ENCODE data around the gene TPK1. TPM values are rescaled to one million over a fixed set of nuclear protein-coding genes. Genes with fewer than 3 reads are reported as not detected.
"Not testable (repeated sequence)": the region's sequence is repeated elsewhere in the genome, so short reads cannot be mapped to it uniquely, and the experiment has no call there.

TPK1 gene
- total RNA-seq, 4 donors from 2014 or later = 4.5 to 11.8 (median 8.0) TPM

- no peak for ATAC-seq (ENCODE audit: low FRiP score)
- no peak for TF ChIP-seq CTCF (IDR thresholded peaks at IDR 0.05)
- DNase-seq (ENCODE audit: low spot score) = no peak
These were observed 396.1 kb downstream of the TPK1 start for GRCh38 chr7:144439717-144440205.

GRCh38 chr7:144438759-144439158 lies 397.1 kb downstream of the TPK1 start:
- DNase-seq (ENCODE audit: low spot score) (no peak), ATAC-seq (ENCODE audit: low FRiP score) (no peak)
- no peak for TF ChIP-seq CTCF (IDR thresholded peaks at IDR 0.05)

GRCh38 chr7:144437370-144438191 lies 398.3 kb downstream of the TPK1 start:
- ATAC-seq (ENCODE audit: low FRiP score) (peak; percentile 48), DNase-seq (ENCODE audit: low spot score) (peak; percentile 63)
- TF ChIP-seq CTCF (IDR thresholded peaks at IDR 0.05) = no peak

- ATAC-seq (ENCODE audit: low FRiP score) (no peak), DNase-seq (ENCODE audit: low spot score) (no peak)
- no peak for TF ChIP-seq CTCF (IDR thresholded peaks at IDR 0.05)
These were observed 399.4 kb downstream of the TPK1 start for GRCh38 chr7:144436500-144436899.

GRCh38 chr7:144428431-144428830 lies 407.4 kb downstream of the TPK1 start:
- TF ChIP-seq CTCF (IDR thresholded peaks at IDR 0.05) = no peak
- no peak for ATAC-seq (ENCODE audit: low FRiP score)
- DNase-seq (ENCODE audit: low spot score) = no peak

GRCh38 chr7:144427539-144427938 lies 408.3 kb downstream of the TPK1 start:
- DNase-seq (ENCODE audit: low spot score); ATAC-seq (ENCODE audit: low FRiP score): not testable (repeated sequence)

GRCh38 chr7:144418931-144419330 lies 416.9 kb downstream of the TPK1 start:
- ATAC-seq (ENCODE audit: low FRiP score) = not testable (repeated sequence)

GRCh38 chr7:144416341-144416740 lies 419.5 kb downstream of the TPK1 start:
- DNase-seq (ENCODE audit: low spot score) = no peak
- TF ChIP-seq CTCF (IDR thresholded peaks at IDR 0.05) = no peak
- no peak for ATAC-seq (ENCODE audit: low FRiP score)

More at GRCh38 chr7:144418931-144419330, 416.9 kb downstream of the TPK1 start:
- DNase-seq (ENCODE audit: low spot score) = not testable (repeated sequence)

Measured in omental fat pad (tissue), 4 donors.